Brain microvascular endothelial cell (primary cell): ENCODE results near the gene CNTD1.
"Not testable (repeated sequence)": the region's sequence is repeated elsewhere in the genome, so short reads cannot be mapped to it uniquely, and the experiment has no call there.

Experiments used
- DNase-seq: peaks from one replicate; pipeline ENCODE4 v3.0.0-alpha.2; 2020
- H3K27ac ChIP-seq: fragments of 250-450 bp; sonication (Bioruptor Pico); 2 replicates; pipeline ENCODE4 v1.5.1; 2020; ENCODE audit warnings: mild to moderate bottlenecking, moderate library complexity
- H3K27me3 ChIP-seq: fragments of 250-450 bp; sonication (Bioruptor Pico); replicated peaks from 2 replicates; pipeline ENCODE4 v1.5.1; 2020; ENCODE audit warnings: mild to moderate bottlenecking
- H3K36me3 ChIP-seq: fragments of 250-450 bp; sonication (Bioruptor Pico); replicated peaks from 2 replicates; pipeline ENCODE4 v1.5.1; 2020; ENCODE audit warnings: mild to moderate bottlenecking
- H3K4me3 ChIP-seq: 2 replicates; pipeline ENCODE4 v1.5.1; 2011; ENCODE audit warnings: low read depth, mild to moderate bottlenecking, control low read depth, low read length, moderate library complexity
- in situ Hi-C: cut with HindIII; loops from 2 replicates; pipeline ENCODE4 v1.10.0; 2017; ENCODE audit warnings: low sequenced_read_pairs, low pct_ligation_motif_present
- TF ChIP-seq, protein P1 (sequence below): IDR thresholded peaks from 2 replicates; pipeline ENCODE4 v1.5.1; 2011; ENCODE audit warnings: low read depth, mild to moderate bottlenecking, moderate library complexity, low read length, control low read depth, inconsistent platforms; ENCODE audit errors: missing control alignments

The CNTD1 gene

DNA sequence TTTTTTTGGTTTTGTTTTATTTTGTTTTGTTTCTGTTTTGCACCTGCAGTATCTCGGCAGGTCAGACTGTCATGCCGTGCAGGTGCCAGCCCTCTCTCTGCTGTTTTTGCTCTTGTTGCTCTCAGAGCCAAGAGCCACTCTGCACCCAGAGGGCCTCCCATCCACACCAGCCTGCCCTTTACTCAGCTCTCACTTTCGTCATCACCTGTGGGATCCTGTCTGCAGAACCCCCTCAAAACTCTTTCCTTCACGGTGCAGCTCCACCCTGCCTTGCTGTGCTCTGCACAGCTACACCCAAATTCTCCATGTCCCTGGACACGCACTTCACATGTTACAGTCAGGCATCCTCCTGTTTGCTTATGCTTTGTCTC, 54.9 kb downstream of the CNTD1 start:
- Histone ChIP-seq H3K36me3 (no peaks in the 10 kb centered on the region), H3K27me3 (no peaks in the 10 kb centered on the region), H3K4me3 (no peak overlapping the region), H3K27ac (no peak overlapping the region)
- TF ChIP-seq, protein P1, sequence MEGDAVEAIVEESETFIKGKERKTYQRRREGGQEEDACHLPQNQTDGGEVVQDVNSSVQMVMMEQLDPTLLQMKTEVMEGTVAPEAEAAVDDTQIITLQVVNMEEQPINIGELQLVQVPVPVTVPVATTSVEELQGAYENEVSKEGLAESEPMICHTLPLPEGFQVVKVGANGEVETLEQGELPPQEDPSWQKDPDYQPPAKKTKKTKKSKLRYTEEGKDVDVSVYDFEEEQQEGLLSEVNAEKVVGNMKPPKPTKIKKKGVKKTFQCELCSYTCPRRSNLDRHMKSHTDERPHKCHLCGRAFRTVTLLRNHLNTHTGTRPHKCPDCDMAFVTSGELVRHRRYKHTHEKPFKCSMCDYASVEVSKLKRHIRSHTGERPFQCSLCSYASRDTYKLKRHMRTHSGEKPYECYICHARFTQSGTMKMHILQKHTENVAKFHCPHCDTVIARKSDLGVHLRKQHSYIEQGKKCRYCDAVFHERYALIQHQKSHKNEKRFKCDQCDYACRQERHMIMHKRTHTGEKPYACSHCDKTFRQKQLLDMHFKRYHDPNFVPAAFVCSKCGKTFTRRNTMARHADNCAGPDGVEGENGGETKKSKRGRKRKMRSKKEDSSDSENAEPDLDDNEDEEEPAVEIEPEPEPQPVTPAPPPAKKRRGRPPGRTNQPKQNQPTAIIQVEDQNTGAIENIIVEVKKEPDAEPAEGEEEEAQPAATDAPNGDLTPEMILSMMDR: no peak
- no peak for DNase-seq
- in situ Hi-C loops: no loop called here

GRCh38 chr17:42853968-42854790, 55.5 kb downstream of the CNTD1 start:
- no peaks in the 10 kb centered on the region for H3K27me3 ChIP-seq
- H3K36me3 ChIP-seq: no peaks in the 10 kb centered on the region
- H3K27ac ChIP-seq: no peak overlapping the region
- no peak overlapping the region for H3K4me3 ChIP-seq
- in situ Hi-C loops: no loop called here
- TF ChIP-seq, protein P1: no peak
- no peak for DNase-seq

DNA sequence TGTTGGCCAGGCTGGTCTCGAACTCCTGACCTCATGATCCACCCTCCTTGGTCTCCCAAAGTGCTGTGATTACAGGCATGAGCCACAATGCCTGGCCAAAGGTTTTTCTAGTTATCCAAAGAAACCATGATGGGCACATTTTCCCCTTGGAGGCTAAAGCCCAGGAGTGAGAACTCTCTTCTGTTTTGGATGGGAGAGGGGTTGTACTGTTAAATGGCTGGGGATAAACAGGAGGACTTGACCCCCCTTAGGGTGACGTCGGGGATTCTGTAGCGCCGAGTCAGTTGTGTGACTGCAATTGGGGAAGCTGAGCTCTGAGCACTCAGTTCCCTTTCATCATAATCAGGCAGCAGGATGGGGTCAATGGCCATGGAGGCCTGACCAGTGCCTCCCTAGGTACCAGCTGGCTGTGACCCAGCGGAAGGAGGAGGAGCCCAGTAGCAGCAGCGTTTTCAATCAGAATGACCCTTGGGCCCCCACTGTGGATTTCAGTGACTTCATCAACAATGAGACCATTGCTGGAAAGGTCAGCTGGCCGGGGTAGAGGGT, 56.5 kb downstream of the CNTD1 start:
- TF ChIP-seq, protein P1: no peak
- Histone ChIP-seq H3K27me3 (no peaks in the 10 kb centered on the region), H3K27ac (no peak overlapping the region), H3K36me3 (no peaks in the 10 kb centered on the region), H3K4me3 (no peak overlapping the region)
- no peak for DNase-seq
- in situ Hi-C loops: no loop called here

DNA sequence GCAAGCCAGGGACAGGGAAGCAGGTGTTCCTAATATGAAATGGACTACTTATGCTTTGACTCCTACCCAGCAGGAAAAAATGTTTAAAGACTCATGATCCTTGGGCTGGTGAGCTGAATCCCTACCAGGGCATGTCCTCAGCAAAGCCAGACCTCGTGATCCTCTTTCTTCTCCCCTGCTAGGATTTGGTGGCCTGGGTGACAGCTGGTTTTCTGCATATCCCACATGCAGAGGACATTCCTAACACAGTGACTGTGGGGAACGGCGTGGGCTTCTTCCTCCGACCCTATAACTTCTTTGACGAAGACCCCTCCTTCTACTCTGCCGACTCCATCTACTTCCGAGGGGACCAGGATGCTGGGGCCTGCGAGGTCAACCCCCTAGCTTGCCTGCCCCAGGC, 57.4 kb downstream of the CNTD1 start:
- H3K36me3 ChIP-seq, DNase-seq, H3K27me3 ChIP-seq, H3K4me3 ChIP-seq, in situ Hi-C loops, H3K27ac ChIP-seq: not testable (repeated sequence)

DNA sequence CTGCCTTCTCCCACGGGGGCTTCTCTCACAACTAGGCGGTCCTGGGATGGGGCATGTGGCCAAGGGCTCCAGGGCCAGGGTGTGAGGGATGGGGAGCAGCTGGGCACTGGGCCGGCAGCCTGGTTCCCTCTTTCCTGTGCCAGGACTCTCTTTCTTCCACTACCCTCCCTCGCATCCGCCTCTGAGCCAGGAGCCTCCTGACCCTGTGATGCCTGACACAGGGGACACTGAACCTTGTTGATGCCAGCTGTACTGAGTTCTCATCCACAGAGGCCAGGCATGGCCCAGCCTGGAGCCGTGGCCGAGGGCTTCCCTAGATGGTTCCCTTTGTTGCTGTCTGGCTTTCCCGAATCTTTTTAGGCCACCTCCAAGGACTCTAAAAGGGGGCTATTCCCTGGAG, 57.9 kb downstream of the CNTD1 start:
- H3K36me3 ChIP-seq, in situ Hi-C loops, DNase-seq, H3K27ac ChIP-seq, H3K4me3 ChIP-seq, H3K27me3 ChIP-seq: not testable (repeated sequence)

DNA sequence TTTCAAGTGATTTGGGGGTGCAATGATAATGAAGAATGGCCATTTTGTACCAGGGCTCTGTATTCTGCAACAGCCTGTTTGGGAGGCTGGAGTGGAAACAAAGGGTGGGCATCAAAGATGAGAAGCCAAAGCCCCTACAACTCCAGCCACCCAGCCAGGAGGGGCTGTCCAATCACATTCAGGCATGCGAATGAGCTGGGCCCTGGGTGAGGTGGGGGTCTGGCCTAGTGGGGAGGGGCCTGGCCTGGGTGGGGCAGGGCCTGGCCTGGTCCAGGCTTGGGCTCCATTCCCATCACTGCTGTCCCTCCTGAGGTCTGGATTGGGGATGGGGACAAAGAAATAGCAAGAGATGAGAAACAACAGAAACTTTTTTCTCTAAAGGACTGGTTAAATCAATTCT, 58.7 kb downstream of the CNTD1 start:
- Histone ChIP-seq H3K27me3 (no peaks in the 10 kb centered on the region), H3K36me3 (no peaks in the 10 kb centered on the region), H3K27ac (no peak overlapping the region), H3K4me3 (no peak overlapping the region)
- in situ Hi-C loops: no loop called here
- TF ChIP-seq, protein P1: no peak
- DNase-seq: no peak
